Calu3 (cell line): Measurements from ENCODE around the gene EVPLL. TPM values are rescaled to one million over a fixed set of nuclear protein-coding genes. Genes with fewer than 3 reads are reported as not detected.
"Not testable (repeated sequence)": the region's sequence is repeated elsewhere in the genome, so short reads cannot be mapped to it uniquely, and the experiment has no call there.

Experiments
- BruUV-seq: library from RNA; stranded (reverse); fragments of 400-500 nt; replicated peaks from 2 replicates; lab custom pipeline; 2021; lab: Mats Ljungman, UMichigan
- CTCF ChIA-PET: fragments of 300-600 bp; sonication (Branson Sonifier 250); formaldehyde crosslinking; loops from one replicate; lab custom pipeline; 2022; ENCODE audit warnings: antibody characterized with exemption; lab: Charles Lee
- DNase-seq: peaks from one replicate; pipeline ENCODE4 v3.0.0; 2022
- H3K27ac Mint-ChIP-seq: one replicate; pipeline ENCODE4 v1.8.0; 2022; ENCODE audit warnings: mixed read lengths; ENCODE audit not compliant: unreplicated experiment
- H3K27me3 Mint-ChIP-seq: one replicate; pipeline ENCODE4 v1.8.0; 2022; ENCODE audit warnings: mixed read lengths; ENCODE audit not compliant: unreplicated experiment
- H3K36me3 Mint-ChIP-seq: one replicate; pipeline ENCODE4 v1.8.0; 2022; ENCODE audit warnings: mild to moderate bottlenecking, moderate library complexity, mixed read lengths; ENCODE audit not compliant: insufficient read depth, unreplicated experiment
- H3K4me1 Mint-ChIP-seq: one replicate; pipeline ENCODE4 v1.8.0; 2022; ENCODE audit warnings: mild to moderate bottlenecking, low read depth, mixed read lengths; ENCODE audit not compliant: unreplicated experiment
- H3K4me3 Mint-ChIP-seq: one replicate; pipeline ENCODE4 v1.8.0; 2022; ENCODE audit warnings: mild to moderate bottlenecking, low read depth, moderate library complexity, mixed read lengths; ENCODE audit not compliant: unreplicated experiment
- H3K9me3 Mint-ChIP-seq: one replicate; pipeline ENCODE4 v1.8.0; 2022; ENCODE audit warnings: low read depth, mixed read lengths; ENCODE audit not compliant: unreplicated experiment
- intact Hi-C: fragments of 100-400 bp; cut with micrococcal nuclease; formaldehyde crosslinking; loops from one replicate; pipeline ENCODE4 v1.10.0; 2022; ENCODE audit not compliant: unreplicated experiment
- total RNA-seq: library from RNA; stranded (reverse); gene quantifications from 2 replicates; pipeline ENCODE4 v1.2.3, GENCODE V29; 2022

Gene EVPLL
- total RNA-seq, 1 experiment from 2014 or later: 1.4 TPM

DNA sequence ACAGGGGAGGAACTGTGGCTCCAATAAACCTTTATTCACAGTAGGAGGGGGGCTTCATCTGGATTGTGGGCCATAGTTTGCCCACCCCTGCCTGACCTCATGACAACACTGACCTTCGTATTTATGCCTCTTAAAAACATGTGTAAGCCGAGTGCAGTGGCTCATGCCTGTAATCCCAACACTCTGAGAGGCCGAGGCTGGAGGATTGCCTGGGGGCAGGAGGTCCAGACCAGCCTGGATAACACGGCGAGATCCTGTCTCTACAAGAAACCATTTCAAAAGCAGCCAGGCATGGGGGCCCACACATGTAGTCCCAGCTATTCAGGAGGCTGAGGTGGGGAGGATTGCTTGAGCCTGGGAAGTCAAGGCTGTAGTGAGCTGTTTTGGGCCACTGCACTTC lies 10.0 kb downstream of the EVPLL start:
- CTCF ChIA-PET, BruUV-seq, intact Hi-C loops, H3K36me3 Mint-ChIP-seq, H3K4me1 Mint-ChIP-seq, H3K27me3 Mint-ChIP-seq, DNase-seq, H3K9me3 Mint-ChIP-seq, H3K27ac Mint-ChIP-seq, H3K4me3 Mint-ChIP-seq: not testable (repeated sequence)

DNA sequence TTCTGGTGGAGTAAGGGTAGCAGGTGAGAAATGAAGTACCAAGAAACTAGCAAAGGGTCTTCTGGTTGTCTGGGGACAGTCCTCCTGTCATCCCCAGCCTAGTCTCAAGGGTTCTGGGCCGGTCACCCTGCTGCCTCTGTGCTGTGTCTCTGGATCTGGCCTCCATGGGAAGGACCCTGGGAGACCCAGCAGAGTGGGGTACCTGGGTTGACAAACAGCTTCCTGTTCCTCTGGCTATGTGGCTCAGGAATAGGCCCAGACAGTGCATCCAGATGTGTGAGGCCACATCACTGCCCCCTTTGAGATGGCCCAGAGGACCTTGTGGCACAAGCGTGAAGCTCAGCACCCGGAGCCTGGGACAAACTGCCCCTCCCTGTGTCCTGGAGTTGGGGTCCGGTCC lies 10.7 kb downstream of the EVPLL start:
- H3K27ac Mint-ChIP-seq, H3K36me3 Mint-ChIP-seq, H3K4me3 Mint-ChIP-seq, H3K27me3 Mint-ChIP-seq, BruUV-seq, H3K4me1 Mint-ChIP-seq, H3K9me3 Mint-ChIP-seq, CTCF ChIA-PET, DNase-seq, intact Hi-C loops: not testable (repeated sequence)

GRCh38 chr17:18388728-18389127 lies 11.2 kb downstream of the EVPLL start:
- H3K36me3 Mint-ChIP-seq, H3K4me1 Mint-ChIP-seq, intact Hi-C loops, BruUV-seq, CTCF ChIA-PET, H3K27me3 Mint-ChIP-seq, H3K9me3 Mint-ChIP-seq, DNase-seq, H3K27ac Mint-ChIP-seq, H3K4me3 Mint-ChIP-seq: not testable (repeated sequence)

GRCh38 chr17:18401872-18402590 lies 24.5 kb downstream of the EVPLL start:
- DNase-seq, H3K4me3 Mint-ChIP-seq, H3K36me3 Mint-ChIP-seq, intact Hi-C loops, BruUV-seq, H3K27ac Mint-ChIP-seq, H3K4me1 Mint-ChIP-seq, H3K27me3 Mint-ChIP-seq, H3K9me3 Mint-ChIP-seq, CTCF ChIA-PET: not testable (repeated sequence)

GRCh38 chr17:18403166-18403565 lies 25.6 kb downstream of the EVPLL start:
- H3K27ac Mint-ChIP-seq, H3K4me1 Mint-ChIP-seq, CTCF ChIA-PET, intact Hi-C loops, BruUV-seq, DNase-seq, H3K4me3 Mint-ChIP-seq, H3K9me3 Mint-ChIP-seq, H3K27me3 Mint-ChIP-seq, H3K36me3 Mint-ChIP-seq: not testable (repeated sequence)

DNA sequence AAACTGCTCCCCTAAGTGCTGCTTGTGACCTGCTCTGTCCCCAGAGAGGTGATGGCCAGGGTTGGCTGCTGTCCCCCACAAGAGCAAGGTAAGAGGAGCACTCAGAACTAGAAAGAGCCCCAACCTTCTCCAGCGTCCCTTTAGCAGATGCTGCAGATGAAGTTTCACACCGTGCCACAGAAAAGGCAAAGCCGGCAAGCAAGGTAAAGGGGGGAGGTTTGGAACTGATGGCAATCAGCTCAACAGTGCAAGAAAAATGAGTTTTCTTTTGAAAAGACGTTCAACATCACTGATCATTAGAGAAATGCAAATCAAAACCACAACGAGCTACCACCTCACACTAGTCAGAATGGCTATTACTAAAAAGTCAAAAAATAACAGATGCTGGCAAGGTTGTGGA lies 26.0 kb downstream of the EVPLL start:
- CTCF ChIA-PET, H3K27me3 Mint-ChIP-seq, DNase-seq, H3K4me3 Mint-ChIP-seq, H3K27ac Mint-ChIP-seq, intact Hi-C loops, H3K36me3 Mint-ChIP-seq, H3K9me3 Mint-ChIP-seq, H3K4me1 Mint-ChIP-seq, BruUV-seq: not testable (repeated sequence)

- DNase-seq, intact Hi-C loops, H3K27me3 Mint-ChIP-seq: not testable (repeated sequence)
Measured at GRCh38 chr17:18408906-18409305, 31.3 kb downstream of the EVPLL start.

DNA sequence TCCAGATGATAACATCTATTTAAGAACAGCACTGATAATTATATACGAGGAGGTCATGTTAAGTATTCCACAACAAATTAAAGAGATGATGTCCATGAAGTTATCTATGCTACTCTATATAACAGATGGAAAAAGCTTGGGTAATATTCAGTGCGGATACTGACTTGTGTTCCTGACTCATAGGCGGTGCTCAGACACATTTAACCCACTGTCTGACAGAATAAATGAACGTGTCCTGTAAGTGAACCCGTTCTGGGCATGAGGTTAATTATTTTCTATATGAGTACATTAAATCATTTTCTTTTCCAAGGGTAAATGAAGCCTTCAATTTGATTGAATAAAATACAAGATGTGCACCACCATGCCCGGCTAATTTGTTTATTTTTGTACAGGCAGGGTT lies 31.7 kb downstream of the EVPLL start:
- BruUV-seq, intact Hi-C loops, H3K27ac Mint-ChIP-seq, H3K4me3 Mint-ChIP-seq, H3K9me3 Mint-ChIP-seq, DNase-seq, CTCF ChIA-PET, H3K27me3 Mint-ChIP-seq: not testable (repeated sequence)
- Mint-ChIP-seq H3K36me3 (peaks cover 18% of the 10 kb centered on the region), H3K4me1 (peaks cover 16% of the 10 kb centered on the region)

More at GRCh38 chr17:18408906-18409305, 31.3 kb downstream of the EVPLL start:
- H3K4me1 Mint-ChIP-seq: peaks cover 16% of the 10 kb centered on the region
- H3K4me3 Mint-ChIP-seq, BruUV-seq, H3K9me3 Mint-ChIP-seq, CTCF ChIA-PET, H3K27ac Mint-ChIP-seq: not testable (repeated sequence)
- peaks cover 18% of the 10 kb centered on the region for H3K36me3 Mint-ChIP-seq

- DNase-seq, H3K9me3 Mint-ChIP-seq, BruUV-seq, H3K27me3 Mint-ChIP-seq, H3K27ac Mint-ChIP-seq, CTCF ChIA-PET, intact Hi-C loops: not testable (repeated sequence)
- Mint-ChIP-seq H3K4me1 (peaks cover 16% of the 10 kb centered on the region), H3K36me3 (peaks cover 18% of the 10 kb centered on the region), H3K4me3 (peak overlapping the region; percentile 79)
Measured at GRCh38 chr17:18410736-18411135, 33.2 kb downstream of the EVPLL start.

DNA sequence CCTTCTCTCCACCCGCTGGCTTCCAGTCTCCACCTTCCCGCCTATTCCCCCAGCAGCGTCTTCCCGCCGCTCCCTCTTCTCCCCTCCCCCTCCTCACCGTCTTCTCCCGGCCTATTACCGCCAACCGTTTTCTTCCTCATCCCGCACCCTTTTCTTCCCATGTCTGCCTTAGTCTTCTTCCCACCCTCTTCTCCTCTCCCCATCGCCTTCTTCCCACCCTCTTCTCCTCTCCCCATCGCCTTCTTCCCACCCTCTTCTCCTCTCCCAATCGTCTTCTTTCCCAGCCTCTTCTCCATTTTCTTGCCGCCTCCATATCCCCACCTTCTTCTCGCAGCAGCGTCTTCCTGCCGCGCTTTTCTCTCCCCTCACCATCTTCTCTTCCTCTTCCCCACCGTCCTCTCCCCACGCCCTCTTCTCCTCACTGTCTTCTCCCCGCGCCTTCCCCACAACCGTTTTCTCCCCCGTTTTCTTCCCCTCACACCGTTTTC lies 33.8 kb downstream of the EVPLL start:
- H3K4me1 Mint-ChIP-seq: peaks cover 16% of the 10 kb centered on the region
- peak overlapping the region; percentile 54 for H3K27ac Mint-ChIP-seq
- H3K9me3 Mint-ChIP-seq, DNase-seq, BruUV-seq, CTCF ChIA-PET, intact Hi-C loops, H3K27me3 Mint-ChIP-seq: not testable (repeated sequence)
- H3K36me3 Mint-ChIP-seq: peaks cover 18% of the 10 kb centered on the region
- H3K4me3 Mint-ChIP-seq: peak overlapping the region; percentile 79
